Skeletal muscle satellite cell (primary cell): ENCODE measurements around the gene SPACA4.

ENCODE experiments used
- H3K27me3 ChIP-seq: 2 replicates; pipeline ENCODE4 v1.7.0; 2013; ENCODE audit warnings: low read length; ENCODE audit not compliant: control insufficient read depth, insufficient read depth
- H3K36me3 ChIP-seq: 2 replicates; pipeline ENCODE4 v1.7.0; 2013; ENCODE audit warnings: mild to moderate bottlenecking, control low read depth, low read length; ENCODE audit not compliant: insufficient read depth
- H3K4me1 ChIP-seq: 2 replicates; pipeline ENCODE4 v1.7.0; 2013; ENCODE audit warnings: low read length; ENCODE audit not compliant: control insufficient read depth, insufficient read depth
- H3K4me2 ChIP-seq: 2 replicates; pipeline ENCODE4 v1.7.0; 2013; ENCODE audit warnings: mild to moderate bottlenecking, low read length
- H3K4me3 ChIP-seq: 2 replicates; pipeline ENCODE4 v1.7.0; 2013; ENCODE audit warnings: low read length
- H3K9ac ChIP-seq: 2 replicates; pipeline ENCODE4 v1.7.0; 2013; ENCODE audit warnings: mild to moderate bottlenecking, low read depth, low read length, moderate library complexity
- H3K9me3 ChIP-seq: replicated peaks from 2 replicates; pipeline ENCODE4 v1.7.0; 2013; ENCODE audit warnings: mild to moderate bottlenecking, control low read depth, low read length

Gene SPACA4

DNA sequence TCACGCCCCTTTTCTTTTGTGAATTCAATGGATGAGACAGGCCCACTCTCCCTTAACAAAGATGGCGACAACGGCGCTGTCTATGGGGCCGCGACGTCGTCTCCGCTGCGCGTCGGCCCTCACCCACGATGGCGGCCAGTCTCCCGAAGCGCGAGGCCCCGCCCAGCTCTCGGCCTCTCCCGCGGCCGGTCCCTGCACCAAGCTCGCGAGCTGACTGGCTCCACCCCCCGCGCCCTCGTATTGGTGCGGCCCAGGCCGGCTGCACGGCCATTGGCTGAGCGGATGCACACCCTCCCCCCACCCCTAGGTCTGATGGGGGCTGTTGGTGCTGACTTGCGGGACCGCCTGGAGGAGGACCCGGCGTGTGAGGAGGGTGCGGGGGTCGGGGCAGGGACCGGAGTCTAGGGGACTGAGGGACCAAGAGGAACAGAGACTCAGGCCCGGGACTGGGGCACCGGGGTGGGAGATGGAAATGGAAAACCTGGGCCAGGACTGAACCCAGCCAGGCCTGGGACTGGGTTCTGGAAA, 17.6 kb downstream of the SPACA4 start:
- Histone ChIP-seq H3K9me3 (no peaks in the 10 kb centered on the region), H3K27me3 (no peaks in the 10 kb centered on the region), H3K9ac (peak overlapping the region; percentile 86), H3K4me1 (peaks cover 21% of the 10 kb centered on the region), H3K4me2 (peak overlapping the region; percentile 94), H3K4me3 (peak overlapping the region; percentile 76), H3K36me3 (peaks cover 4% of the 10 kb centered on the region)

DNA sequence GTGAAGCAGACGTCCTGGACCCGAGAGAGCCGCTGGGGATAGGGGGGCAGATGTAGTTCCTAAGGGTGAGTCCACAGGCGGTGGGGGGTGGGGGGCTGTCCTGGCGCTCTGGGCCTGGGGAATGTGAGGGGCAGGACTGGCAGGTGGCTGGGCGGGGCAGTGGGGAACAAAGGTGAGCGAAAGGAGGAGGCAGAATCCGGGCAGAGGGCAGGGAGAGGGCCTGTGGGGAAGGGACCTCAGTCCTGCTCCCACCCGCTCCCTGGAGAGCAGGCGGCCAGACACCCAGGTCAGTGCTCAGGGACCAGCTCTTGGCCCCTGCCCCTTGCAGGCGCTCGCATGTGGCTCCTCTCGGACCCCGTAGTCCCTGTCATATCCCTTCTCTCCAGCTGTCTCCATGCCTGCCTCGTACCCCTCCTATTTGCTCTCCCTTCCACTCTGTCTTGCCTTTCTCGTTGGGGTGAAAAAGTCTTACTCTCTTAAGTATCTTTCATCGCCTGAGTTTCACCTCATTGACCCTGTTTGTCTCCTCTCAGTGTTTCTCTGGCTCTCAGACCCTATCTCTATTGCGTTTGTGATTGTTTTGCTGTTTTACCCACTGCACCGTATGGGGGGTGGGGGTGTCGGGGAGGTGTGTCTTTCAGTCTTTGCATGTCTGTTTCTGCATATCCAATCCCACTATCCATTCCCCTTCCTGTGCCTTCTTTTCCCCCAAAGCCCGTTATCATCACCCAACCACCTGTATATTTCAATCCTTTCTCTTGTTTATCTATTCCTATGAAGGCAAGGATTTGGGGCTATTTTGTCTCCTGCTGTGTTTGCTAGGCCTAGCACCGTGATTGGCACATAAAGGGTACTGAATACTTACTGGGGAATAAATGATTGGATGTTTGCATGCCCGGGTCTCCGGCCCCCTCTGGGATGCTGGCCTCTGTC, 18.5 kb downstream of the SPACA4 start:
- Histone ChIP-seq H3K27me3 (no peaks in the 10 kb centered on the region), H3K9me3 (no peaks in the 10 kb centered on the region), H3K9ac (peak overlapping the region; percentile 78), H3K36me3 (peaks cover 4% of the 10 kb centered on the region), H3K4me1 (peaks cover 24% of the 10 kb centered on the region), H3K4me3 (peak overlapping the region; percentile 76), H3K4me2 (peak overlapping the region; percentile 94)

DNA sequence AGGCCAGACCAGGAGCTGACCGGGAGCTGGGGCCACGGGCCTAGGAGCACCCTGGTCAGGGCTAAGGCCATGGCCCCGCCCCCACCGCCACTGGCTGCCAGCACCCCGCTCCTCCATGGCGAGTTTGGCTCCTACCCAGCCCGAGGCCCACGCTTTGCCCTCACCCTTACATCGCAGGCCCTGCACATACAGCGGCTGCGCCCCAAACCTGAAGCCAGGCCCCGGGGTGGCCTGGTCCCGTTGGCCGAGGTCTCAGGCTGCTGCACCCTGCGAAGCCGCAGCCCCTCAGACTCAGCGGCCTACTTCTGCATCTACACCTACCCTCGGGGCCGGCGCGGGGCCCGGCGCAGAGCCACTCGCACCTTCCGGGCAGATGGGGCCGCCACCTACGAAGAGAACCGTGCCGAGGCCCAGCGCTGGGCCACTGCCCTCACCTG, 19.4 kb downstream of the SPACA4 start:
- peaks cover 4% of the 10 kb centered on the region for H3K36me3 ChIP-seq
- H3K4me1 ChIP-seq = peaks cover 29% of the 10 kb centered on the region
- H3K27me3 ChIP-seq = no peaks in the 10 kb centered on the region
- H3K9ac ChIP-seq = no peak overlapping the region
- H3K4me3 ChIP-seq = no peak overlapping the region
- H3K9me3 ChIP-seq = no peaks in the 10 kb centered on the region
- no peak overlapping the region for H3K4me2 ChIP-seq

DNA sequence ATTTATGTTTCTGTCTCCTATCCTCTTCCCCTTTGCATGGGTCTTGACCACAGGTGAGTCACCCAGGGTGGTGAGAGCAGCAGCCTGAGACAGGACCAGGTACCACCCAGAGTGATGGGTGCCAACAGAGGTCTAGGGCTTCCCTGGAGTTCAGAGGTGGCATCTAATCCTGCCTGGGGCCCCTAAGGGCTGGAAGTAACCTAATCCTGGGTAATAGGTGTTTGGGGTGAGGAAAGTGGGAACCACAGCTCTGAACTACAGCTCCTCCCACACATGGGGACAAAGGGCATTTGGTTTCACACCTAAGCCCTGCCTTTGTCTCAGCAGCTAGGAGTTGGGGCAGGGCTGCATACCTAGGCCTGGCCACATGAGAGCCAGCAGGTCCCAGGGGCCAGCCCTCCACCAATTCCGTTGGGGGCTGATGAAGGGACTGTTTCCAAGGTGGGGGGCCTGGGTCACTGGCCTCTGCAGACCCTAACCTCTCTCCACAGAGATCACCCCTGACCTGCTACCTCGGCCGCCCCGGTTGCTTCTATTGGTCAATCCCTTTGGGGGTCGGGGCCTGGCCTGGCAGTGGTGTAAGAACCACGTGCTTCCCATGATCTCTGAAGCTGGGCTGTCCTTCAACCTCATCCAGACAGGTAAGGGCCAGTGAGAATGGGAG, 20.8 kb downstream of the SPACA4 start:
- Histone ChIP-seq H3K4me1 (peaks cover 30% of the 10 kb centered on the region), H3K9me3 (no peaks in the 10 kb centered on the region), H3K4me2 (no peak overlapping the region), H3K4me3 (no peak overlapping the region), H3K36me3 (peaks cover 4% of the 10 kb centered on the region), H3K9ac (no peak overlapping the region), H3K27me3 (no peaks in the 10 kb centered on the region)

DNA sequence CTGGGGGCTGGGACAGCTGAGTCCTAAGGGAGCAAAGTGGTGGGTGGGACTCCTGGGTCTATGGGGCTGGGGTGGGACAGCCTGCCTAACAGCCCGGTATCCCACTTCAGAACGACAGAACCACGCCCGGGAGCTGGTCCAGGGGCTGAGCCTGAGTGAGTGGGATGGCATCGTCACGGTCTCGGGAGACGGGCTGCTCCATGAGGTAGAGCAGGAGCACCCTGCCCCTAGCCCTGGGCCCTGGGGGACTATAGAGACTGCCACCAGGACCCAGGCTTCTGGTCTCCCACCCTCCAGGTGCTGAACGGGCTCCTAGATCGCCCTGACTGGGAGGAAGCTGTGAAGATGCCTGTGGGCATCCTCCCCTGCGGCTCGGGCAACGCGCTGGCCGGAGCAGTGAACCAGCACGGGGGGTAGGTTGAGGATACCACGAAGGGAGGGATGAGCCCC, 21.3 kb downstream of the SPACA4 start:
- no peak overlapping the region for H3K4me3 ChIP-seq
- H3K4me2 ChIP-seq = no peak overlapping the region
- no peaks in the 10 kb centered on the region for H3K9me3 ChIP-seq
- H3K9ac ChIP-seq = no peak overlapping the region
- peaks cover 4% of the 10 kb centered on the region for H3K36me3 ChIP-seq
- H3K27me3 ChIP-seq = no peaks in the 10 kb centered on the region
- H3K4me1 ChIP-seq = peaks cover 34% of the 10 kb centered on the region

DNA sequence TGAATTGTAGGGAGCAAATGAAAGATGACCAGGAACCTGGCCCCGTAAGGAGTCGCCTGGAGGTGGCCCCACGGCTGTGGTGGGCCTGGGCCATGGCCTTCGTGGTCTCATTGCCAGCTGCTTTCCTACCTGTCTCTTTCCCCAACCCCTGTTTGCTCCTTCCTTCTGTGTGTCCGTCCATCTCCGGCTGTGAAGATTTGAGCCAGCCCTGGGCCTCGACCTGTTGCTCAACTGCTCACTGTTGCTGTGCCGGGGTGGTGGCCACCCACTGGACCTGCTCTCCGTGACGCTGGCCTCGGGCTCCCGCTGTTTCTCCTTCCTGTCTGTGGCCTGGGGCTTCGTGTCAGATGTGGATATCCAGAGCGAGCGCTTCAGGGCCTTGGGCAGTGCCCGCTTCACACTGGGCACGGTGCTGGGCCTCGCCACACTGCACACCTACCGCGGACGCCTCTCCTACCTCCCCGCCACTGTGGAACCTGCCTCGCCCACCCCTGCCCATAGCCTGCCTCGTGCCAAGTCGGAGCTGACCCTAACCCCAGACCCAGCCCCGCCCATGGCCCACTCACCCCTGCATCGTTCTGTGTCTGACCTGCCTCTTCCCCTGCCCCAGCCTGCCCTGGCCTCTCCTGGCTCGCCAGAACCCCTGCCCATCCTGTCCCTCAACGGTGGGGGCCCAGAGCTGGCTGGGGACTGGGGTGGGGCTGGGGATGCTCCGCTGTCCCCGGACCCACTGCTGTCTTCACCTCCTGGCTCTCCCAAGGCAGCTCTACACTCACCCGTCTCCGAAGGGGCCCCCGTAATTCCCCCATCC, 22.1 kb downstream of the SPACA4 start:
- H3K9ac ChIP-seq = no peak overlapping the region
- no peak overlapping the region for H3K4me2 ChIP-seq
- no peak overlapping the region for H3K4me3 ChIP-seq
- H3K27me3 ChIP-seq = no peaks in the 10 kb centered on the region
- H3K4me1 ChIP-seq = peaks cover 35% of the 10 kb centered on the region
- H3K9me3 ChIP-seq = no peaks in the 10 kb centered on the region
- peaks cover 4% of the 10 kb centered on the region for H3K36me3 ChIP-seq

DNA sequence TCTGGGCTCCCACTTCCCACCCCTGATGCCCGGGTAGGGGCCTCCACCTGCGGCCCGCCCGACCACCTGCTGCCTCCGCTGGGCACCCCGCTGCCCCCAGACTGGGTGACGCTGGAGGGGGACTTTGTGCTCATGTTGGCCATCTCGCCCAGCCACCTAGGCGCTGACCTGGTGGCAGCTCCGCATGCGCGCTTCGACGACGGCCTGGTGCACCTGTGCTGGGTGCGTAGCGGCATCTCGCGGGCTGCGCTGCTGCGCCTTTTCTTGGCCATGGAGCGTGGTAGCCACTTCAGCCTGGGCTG, 22.7 kb downstream of the SPACA4 start:
- Histone ChIP-seq H3K36me3 (peaks cover 4% of the 10 kb centered on the region), H3K27me3 (no peaks in the 10 kb centered on the region), H3K4me2 (no peak overlapping the region), H3K9ac (no peak overlapping the region), H3K4me1 (peaks cover 37% of the 10 kb centered on the region), H3K4me3 (no peak overlapping the region), H3K9me3 (no peaks in the 10 kb centered on the region)

DNA sequence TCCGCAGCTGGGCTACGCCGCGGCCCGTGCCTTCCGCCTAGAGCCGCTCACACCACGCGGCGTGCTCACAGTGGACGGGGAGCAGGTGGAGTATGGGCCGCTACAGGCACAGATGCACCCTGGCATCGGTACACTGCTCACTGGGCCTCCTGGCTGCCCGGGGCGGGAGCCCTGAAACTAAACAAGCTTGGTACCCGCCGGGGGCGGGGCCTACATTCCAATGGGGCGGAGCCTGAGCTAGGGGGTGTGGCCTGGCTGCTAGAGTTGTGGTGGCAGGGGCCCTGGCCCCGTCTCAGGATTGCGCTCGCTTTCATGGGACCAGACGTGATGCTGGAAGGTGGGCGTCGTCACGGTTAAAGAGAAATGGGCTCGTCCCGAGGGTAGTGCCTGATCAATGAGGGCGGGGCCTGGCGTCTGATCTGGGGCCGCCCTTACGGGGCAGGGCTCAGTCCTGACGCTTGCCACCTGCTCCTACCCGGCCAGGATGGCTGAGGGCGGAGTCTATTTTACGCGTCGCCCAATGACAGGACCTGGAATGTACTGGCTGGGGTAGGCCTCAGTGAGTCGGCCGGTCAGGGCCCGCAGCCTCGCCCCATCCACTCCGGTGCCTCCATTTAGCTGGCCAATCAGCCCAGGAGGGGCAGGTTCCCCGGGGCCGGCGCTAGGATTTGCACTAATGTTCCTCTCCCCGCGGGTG, 23.2 kb downstream of the SPACA4 start:
- Histone ChIP-seq H3K9ac (no peak overlapping the region), H3K4me3 (peak overlapping the region; percentile 47), H3K4me1 (peaks cover 37% of the 10 kb centered on the region), H3K36me3 (peaks cover 4% of the 10 kb centered on the region), H3K9me3 (no peaks in the 10 kb centered on the region), H3K4me2 (peak overlapping the region; percentile 72), H3K27me3 (no peaks in the 10 kb centered on the region)

DNA sequence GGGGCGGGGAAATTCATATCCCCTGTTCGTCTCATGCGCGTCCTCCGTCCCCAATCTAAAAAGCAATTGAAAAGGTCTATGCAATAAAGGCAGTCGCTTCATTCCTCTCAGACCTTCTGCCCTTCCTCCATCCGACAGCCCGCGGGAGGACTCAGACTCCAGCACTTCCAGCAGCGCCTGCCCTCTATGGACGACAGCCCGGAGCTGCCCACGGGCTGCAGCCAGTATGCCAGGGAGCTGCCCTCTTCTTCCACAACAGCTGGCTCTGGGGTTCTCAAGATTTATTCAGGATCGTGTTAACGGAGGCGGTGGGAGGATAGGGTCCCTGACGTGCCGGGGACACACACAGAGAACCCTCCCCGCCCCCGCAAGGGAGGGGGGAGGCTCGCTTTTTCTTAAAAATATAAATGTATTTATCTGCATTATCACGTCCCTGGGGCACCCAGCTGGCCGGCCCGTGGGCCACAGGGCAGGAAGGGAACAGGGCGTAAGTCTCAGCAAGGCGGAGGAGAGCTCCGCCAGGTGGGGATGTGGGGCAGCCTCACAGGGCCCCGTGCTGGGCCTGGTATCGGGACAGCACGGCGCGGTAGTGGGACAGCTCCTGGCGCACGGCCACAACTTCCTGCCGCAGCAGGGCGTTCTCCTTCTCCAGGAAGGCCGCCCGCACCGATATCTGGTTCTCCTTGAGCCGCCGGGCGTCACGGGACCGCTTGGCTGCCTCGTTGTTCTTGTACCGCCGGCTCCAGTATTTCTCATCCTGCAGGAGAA, 23.9 kb downstream of the SPACA4 start:
- H3K4me3 ChIP-seq = peak overlapping the region; percentile 47
- H3K4me1 ChIP-seq = peaks cover 43% of the 10 kb centered on the region
- no peaks in the 10 kb centered on the region for H3K27me3 ChIP-seq
- H3K36me3 ChIP-seq = no peaks in the 10 kb centered on the region
- H3K9ac ChIP-seq = peak overlapping the region; percentile 42
- H3K9me3 ChIP-seq = no peaks in the 10 kb centered on the region
- H3K4me2 ChIP-seq = peak overlapping the region; percentile 72

DNA sequence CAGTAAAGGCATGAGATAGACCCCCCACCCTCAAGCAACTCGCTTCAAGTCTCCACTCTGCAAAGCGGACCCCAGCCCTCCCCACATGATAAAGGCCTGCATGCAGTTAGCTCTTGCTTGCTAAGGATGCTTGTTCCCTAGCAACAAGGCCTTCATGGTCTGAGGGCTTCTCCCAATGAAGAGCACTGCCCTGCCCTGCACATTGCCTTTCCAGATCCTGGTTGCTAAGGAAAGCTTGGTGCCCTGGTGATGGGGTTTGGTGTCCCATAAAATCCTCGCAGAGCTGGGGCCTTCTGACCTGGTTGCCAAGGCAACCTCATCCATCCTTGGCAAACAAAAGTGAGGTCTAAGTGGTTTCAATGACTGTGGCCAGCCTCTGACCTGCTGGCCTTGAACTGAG, 24.7 kb downstream of the SPACA4 start:
- H3K9ac ChIP-seq = no peak overlapping the region
- no peaks in the 10 kb centered on the region for H3K9me3 ChIP-seq
- H3K4me3 ChIP-seq = no peak overlapping the region
- H3K4me1 ChIP-seq = peaks cover 49% of the 10 kb centered on the region
- H3K4me2 ChIP-seq = no peak overlapping the region
- no peaks in the 10 kb centered on the region for H3K36me3 ChIP-seq
- H3K27me3 ChIP-seq = no peaks in the 10 kb centered on the region
